ENCODE data around the gene PNMA8B. TPM values are rescaled to one million over a fixed set of nuclear protein-coding genes. Genes with fewer than 3 reads are reported as not detected.

The PNMA8B gene
- total RNA-seq, 1 donor from 2014 or later, result 2.5 TPM

DNA sequence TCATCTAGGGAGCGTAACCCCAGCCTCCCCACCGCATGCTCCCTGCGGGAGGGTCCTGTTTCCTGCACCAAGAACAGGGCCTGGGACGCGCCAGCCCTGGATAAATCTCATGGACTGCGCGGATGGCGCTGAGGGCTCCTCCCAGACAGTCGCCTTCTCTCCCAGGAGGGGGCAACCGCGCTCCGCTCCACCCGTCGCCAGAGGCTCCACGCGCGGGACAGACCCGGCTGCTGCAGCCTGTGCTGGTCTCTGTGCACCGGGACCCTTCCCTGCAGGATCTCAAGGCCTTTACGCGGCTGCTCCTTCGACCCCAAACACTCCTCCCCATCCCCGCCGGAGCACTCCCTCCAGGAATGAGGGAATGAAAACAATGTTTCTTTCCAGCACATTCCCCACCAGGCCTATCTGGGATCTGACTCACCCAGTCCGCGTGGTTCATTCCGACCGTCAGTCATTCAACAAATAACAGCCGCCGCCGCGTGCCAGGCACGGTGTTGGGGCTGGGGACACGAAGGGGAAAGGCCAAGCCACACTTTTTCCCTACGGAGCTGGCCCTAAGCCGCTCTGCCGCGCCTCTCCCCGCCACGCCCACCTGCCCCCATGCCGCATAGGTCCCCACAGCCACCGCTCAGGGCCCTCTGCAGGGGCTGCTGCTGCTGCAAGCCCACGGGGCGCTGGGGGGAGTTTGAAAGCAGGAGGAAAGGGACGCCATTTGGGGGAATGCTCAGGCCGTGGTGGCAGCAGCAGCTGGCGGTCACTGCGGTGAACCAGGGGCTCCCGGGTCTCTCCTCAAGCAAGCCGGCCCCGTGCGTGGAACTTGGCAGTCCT is 6.0 kb downstream of the PNMA8B start:
- peaks cover 6% of the 10 kb centered on the region for H3K27me3 Mint-ChIP-seq (ENCODE audit: unreplicated experiment)

GRCh38 chr19:46488551-46488950 is 7.1 kb downstream of the PNMA8B start:
- no peaks in the 10 kb centered on the region for H3K36me3 Mint-ChIP-seq (ENCODE audit: unreplicated experiment)
- DNase-seq (ENCODE audit: extremely low spot score, unreplicated experiment), result no peak
- peaks cover 29% of the 10 kb centered on the region for H3K4me1 Mint-ChIP-seq (ENCODE audit: unreplicated experiment)
- no peak overlapping the region for H3K4me3 Mint-ChIP-seq (ENCODE audit: unreplicated experiment)
- H3K27ac Mint-ChIP-seq (ENCODE audit: unreplicated experiment), result no peak overlapping the region
- H3K27me3 Mint-ChIP-seq (ENCODE audit: unreplicated experiment), result peaks cover 6% of the 10 kb centered on the region
- TF ChIP-seq, protein P1, sequence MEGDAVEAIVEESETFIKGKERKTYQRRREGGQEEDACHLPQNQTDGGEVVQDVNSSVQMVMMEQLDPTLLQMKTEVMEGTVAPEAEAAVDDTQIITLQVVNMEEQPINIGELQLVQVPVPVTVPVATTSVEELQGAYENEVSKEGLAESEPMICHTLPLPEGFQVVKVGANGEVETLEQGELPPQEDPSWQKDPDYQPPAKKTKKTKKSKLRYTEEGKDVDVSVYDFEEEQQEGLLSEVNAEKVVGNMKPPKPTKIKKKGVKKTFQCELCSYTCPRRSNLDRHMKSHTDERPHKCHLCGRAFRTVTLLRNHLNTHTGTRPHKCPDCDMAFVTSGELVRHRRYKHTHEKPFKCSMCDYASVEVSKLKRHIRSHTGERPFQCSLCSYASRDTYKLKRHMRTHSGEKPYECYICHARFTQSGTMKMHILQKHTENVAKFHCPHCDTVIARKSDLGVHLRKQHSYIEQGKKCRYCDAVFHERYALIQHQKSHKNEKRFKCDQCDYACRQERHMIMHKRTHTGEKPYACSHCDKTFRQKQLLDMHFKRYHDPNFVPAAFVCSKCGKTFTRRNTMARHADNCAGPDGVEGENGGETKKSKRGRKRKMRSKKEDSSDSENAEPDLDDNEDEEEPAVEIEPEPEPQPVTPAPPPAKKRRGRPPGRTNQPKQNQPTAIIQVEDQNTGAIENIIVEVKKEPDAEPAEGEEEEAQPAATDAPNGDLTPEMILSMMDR (IDR thresholded peaks at IDR 0.05), result no peak
- H3K9me3 Mint-ChIP-seq (ENCODE audit: unreplicated experiment), result no peaks in the 10 kb centered on the region

More for the DNA sequence above, 6.0 kb downstream of the PNMA8B start:
- TF ChIP-seq, protein P1 (IDR thresholded peaks at IDR 0.05), result no peak
- Mint-ChIP-seq H3K4me1 (ENCODE audit: unreplicated experiment) (peaks cover 27% of the 10 kb centered on the region), H3K4me3 (ENCODE audit: unreplicated experiment) (no peak overlapping the region), H3K9me3 (ENCODE audit: unreplicated experiment) (no peaks in the 10 kb centered on the region), H3K36me3 (ENCODE audit: unreplicated experiment) (peaks cover 2% of the 10 kb centered on the region), H3K27ac (ENCODE audit: unreplicated experiment) (no peak overlapping the region)
- DNase-seq (ENCODE audit: extremely low spot score, unreplicated experiment), result no peak

DNA sequence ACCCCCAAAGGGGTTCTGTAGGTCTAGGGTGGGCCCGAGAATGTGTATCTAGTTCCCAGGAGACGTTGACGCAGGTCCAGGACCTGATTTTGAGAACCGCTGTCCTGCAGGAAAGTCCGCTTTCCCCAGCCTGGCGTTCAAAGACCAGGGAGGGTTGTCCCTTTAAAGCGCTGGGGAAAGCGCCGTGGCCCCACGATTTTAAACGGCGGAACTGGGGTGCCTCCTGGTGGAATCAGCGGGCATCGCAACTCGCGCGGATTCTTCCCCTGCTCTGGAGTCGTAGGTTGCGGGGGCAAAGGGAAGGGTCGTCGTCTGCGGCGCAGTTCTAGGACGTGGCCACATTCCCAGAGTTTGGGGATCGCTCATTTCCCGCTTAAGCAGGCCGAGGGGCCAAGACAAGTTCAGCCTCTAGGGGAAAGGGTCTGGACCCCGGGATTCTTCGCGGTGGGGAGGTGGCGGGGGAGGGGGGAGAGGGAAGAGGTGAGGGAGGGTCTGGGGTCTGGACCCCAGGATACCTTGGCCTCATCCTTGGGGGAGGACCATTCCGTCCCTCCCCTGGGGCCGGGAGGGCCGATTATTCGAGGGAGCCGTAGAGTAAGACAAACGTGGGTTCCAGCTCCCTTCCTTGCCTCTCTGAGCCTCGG is 7.7 kb downstream of the PNMA8B start:
- Mint-ChIP-seq H3K9me3 (ENCODE audit: unreplicated experiment) (no peaks in the 10 kb centered on the region), H3K27me3 (ENCODE audit: unreplicated experiment) (peaks cover 6% of the 10 kb centered on the region)

DNA sequence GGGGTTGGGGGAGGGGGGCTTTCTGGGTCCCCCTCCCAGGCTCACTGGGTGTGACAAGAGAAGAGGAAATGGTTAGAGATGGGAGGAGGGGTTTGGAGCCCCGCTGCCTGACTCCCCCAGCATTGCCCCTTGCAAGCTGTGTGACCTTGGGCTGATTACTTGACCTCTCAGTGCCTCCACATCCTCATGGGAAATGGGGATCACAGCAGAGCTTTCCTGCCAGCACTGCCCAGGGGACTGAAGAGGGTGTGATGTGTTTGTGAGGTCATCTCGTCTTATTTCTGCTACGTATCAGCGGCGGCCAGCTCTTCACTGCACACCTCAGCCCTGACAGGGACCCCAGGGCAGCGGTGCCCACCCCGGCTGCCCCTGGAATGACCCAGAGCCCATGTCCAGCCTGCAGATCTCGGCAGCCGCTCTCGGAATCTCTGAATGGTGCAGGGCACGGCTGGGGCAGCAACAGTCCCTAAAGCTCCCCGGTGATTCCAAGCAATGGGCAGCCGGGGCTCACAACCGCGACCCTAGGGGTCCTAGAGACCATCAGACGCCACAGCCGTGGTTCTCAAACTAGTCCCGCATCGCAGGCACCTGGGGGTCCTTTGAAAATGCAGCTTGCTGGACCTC is 8.4 kb downstream of the PNMA8B start:
- Mint-ChIP-seq H3K36me3 (ENCODE audit: unreplicated experiment) (no peaks in the 10 kb centered on the region), H3K4me1 (ENCODE audit: unreplicated experiment) (peaks cover 35% of the 10 kb centered on the region), H3K9me3 (ENCODE audit: unreplicated experiment) (no peaks in the 10 kb centered on the region), H3K4me3 (ENCODE audit: unreplicated experiment) (peak overlapping the region; percentile 62), H3K27me3 (ENCODE audit: unreplicated experiment) (peaks cover 6% of the 10 kb centered on the region), H3K27ac (ENCODE audit: unreplicated experiment) (no peak overlapping the region)
- TF ChIP-seq, protein P1 (IDR thresholded peaks at IDR 0.05), result no peak
- no peak for DNase-seq (ENCODE audit: extremely low spot score, unreplicated experiment)

More for the DNA sequence above, 7.7 kb downstream of the PNMA8B start:
- TF ChIP-seq, protein P1 (IDR thresholded peaks at IDR 0.05), result peak; percentile 91
- H3K4me1 Mint-ChIP-seq (ENCODE audit: unreplicated experiment), result peaks cover 29% of the 10 kb centered on the region
- no peak overlapping the region for H3K27ac Mint-ChIP-seq (ENCODE audit: unreplicated experiment)
- peak overlapping the region; percentile 62 for H3K4me3 Mint-ChIP-seq (ENCODE audit: unreplicated experiment)
- H3K36me3 Mint-ChIP-seq (ENCODE audit: unreplicated experiment), result no peaks in the 10 kb centered on the region
- DNase-seq (ENCODE audit: extremely low spot score, unreplicated experiment), result peak; percentile 94

DNA sequence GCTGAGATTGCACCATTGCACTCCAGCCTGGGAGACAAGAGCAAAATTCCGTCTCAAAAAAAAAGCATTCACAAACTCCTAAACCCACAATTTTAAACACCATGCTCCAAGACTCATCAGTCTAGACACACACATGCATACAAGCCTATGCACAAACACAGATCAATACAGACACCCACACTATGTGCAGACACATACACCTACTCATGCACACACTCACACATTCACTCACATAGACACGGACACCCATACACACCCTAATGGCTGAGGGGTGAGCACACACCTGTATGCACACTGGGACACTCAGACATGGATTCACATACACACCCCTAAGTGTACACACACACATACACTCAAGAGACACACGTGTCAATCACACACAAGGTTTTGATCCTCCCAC is 9.3 kb downstream of the PNMA8B start:
- no peak overlapping the region for H3K4me3 Mint-ChIP-seq (ENCODE audit: unreplicated experiment)
- H3K27ac Mint-ChIP-seq (ENCODE audit: unreplicated experiment), result no peak overlapping the region

More for the DNA sequence above, 9.3 kb downstream of the PNMA8B start:
- peaks cover 6% of the 10 kb centered on the region for H3K27me3 Mint-ChIP-seq (ENCODE audit: unreplicated experiment)
- no peak for DNase-seq (ENCODE audit: extremely low spot score, unreplicated experiment)
- H3K4me1 Mint-ChIP-seq (ENCODE audit: unreplicated experiment), result peaks cover 44% of the 10 kb centered on the region
- TF ChIP-seq, protein P1 (IDR thresholded peaks at IDR 0.05), result no peak
- H3K9me3 Mint-ChIP-seq (ENCODE audit: unreplicated experiment), result no peaks in the 10 kb centered on the region
- no peaks in the 10 kb centered on the region for H3K36me3 Mint-ChIP-seq (ENCODE audit: unreplicated experiment)
